Aorta (tissue), 5 donors: ENCODE measurements around the gene COBL. TPM values are rescaled to one million over a fixed set of nuclear protein-coding genes. Genes with fewer than 3 reads are reported as not detected.

Experiments used
- ATAC-seq: fragments of 200-7000 bp; cut with Tn5 transposase; one replicate; pipeline ENCODE4 v1.9.1; 2022; ENCODE audit warnings: moderate library complexity; ENCODE audit not compliant: low FRiP score
- DNase-seq, 2 donors: peaks; one replicate each; pipeline ENCODE4 v3.0.0-alpha.2; 2020
- H3K27ac ChIP-seq, 2 donors: one replicate each; pipeline ENCODE4 v1.5.1; 2013; ENCODE audit warnings: low read length in 2 of 2, mild to moderate bottlenecking in 2 of 2, moderate library complexity in 2 of 2, control low read depth in 1 of 2, inconsistent platforms in 1 of 2, low read depth in 1 of 2
- H3K27me3 ChIP-seq, 2 donors: one replicate each; pipeline ENCODE4 v1.6.1; 2013; ENCODE audit warnings: control low read depth in 1 of 2, low read length in 1 of 2, mild to moderate bottlenecking in 1 of 2, moderate library complexity in 1 of 2; ENCODE audit not compliant: insufficient read depth in 2 of 2, control insufficient read depth in 1 of 2
- H3K36me3 ChIP-seq, 2 donors: one replicate each; pipeline ENCODE4 v1.6.1; 2013; ENCODE audit warnings: control low read depth in 1 of 2, low read length in 1 of 2, mild to moderate bottlenecking in 1 of 2; ENCODE audit not compliant: insufficient read depth in 2 of 2, control insufficient read depth in 1 of 2
- H3K4me1 ChIP-seq, 2 donors: one replicate each; pipeline ENCODE4 v1.6.1; 2013; ENCODE audit warnings: low read length in 2 of 2, control low read depth in 1 of 2, mild to moderate bottlenecking in 1 of 2, moderate library complexity in 1 of 2; ENCODE audit not compliant: insufficient read depth in 2 of 2, control insufficient read depth in 1 of 2
- H3K4me3 ChIP-seq, 2 donors: one replicate each; pipeline ENCODE4 v1.5.1; 2013; ENCODE audit warnings: low read length in 2 of 2, control low read depth in 1 of 2, mild to moderate bottlenecking in 1 of 2
- H3K9me3 ChIP-seq: one replicate; pipeline ENCODE4 v1.6.1; 2013; ENCODE audit warnings: mild to moderate bottlenecking, low read length; ENCODE audit not compliant: control insufficient read depth
- WGBS, 2 donors: extraction: QIAGEN DNeasy Blood & Tissue Kit; methylation state at CpG; one replicate each; pipeline ENCODE4 v1.1.7; 2013; 5-methylcytosine and 5-hydroxymethylcytosine counted together
- intact Hi-C, 2 donors: fragments of 100-400 bp; cut with DNase I; formaldehyde crosslinking; loops; one replicate each; pipeline versions ENCODE4 v1.14.2 to v1.15.0; 2022
- polyA plus RNA-seq, 2 donors: library from polyadenylated mRNA; stranded (reverse); fragments of 200-250 nt; gene quantifications; one replicate each; pipeline ENCODE4 v1.2.3, GENCODE V29; 2013
- total RNA-seq, 2 donors: library from RNA; stranded (reverse); fragmentation: NEBNext Ultra II Directional; extraction: Animal tissue kit (Norgen Biotek cat#: 25700); gene quantifications; one replicate each; pipeline ENCODE4 v1.2.1, GENCODE V29; 2021
- donor health status: healthy with polysubstance abuse.
- donor health status: Bipolar disorder and iron deficiency.
- donor health status: DM: no; HTN: no; CAD: no.
- donor health status: DM: no; HTN: no; CAD: no.
- donor health status: DM: yes; HTN: yes; CAD: no.

Gene COBL
- total and polyA plus RNA-seq, 4 donors, result 0.31 to 5.3 (median 1.1) TPM

GRCh38 chr7:51335057-51335456 lies 18.4 kb upstream of the COBL start:
- 83% methylated on average over 2 of the region's 2 CpGs for WGBS, 2 donors
- no peak for ATAC-seq

GRCh38 chr7:51329696-51330263 lies 13.2 kb upstream of the COBL start:
- no peak for ATAC-seq
- Histone ChIP-seq H3K9me3 (no peaks in the 10 kb centered on the region), H3K36me3 (no peaks in the 10 kb centered on the region), H3K27me3 (no peaks in the 10 kb centered on the region), H3K4me1 (no peaks in the 10 kb centered on the region), H3K27ac (no peak overlapping the region), H3K4me3 (no peak overlapping the region)
- WGBS, 2 donors, result 91 to 94% methylated on average over 4 of the region's 4 CpGs
- DNase-seq, result no peak
- intact Hi-C loops, result no loop called here

More at GRCh38 chr7:51335057-51335456, 18.4 kb upstream of the COBL start:
- no peaks in the 10 kb centered on the region for H3K36me3 ChIP-seq
- no peak overlapping the region for H3K27ac ChIP-seq
- H3K27me3 ChIP-seq, result no peaks in the 10 kb centered on the region
- no peak overlapping the region for H3K4me3 ChIP-seq
- no peak for DNase-seq
- H3K4me1 ChIP-seq, result no peaks in the 10 kb centered on the region
- no peaks in the 10 kb centered on the region for H3K9me3 ChIP-seq
- intact Hi-C loops, result no loop called here

GRCh38 chr7:51328351-51328801 lies 11.8 kb upstream of the COBL start:
- no peaks in the 10 kb centered on the region for H3K9me3 ChIP-seq
- no peaks in the 10 kb centered on the region for H3K4me1 ChIP-seq
- ATAC-seq (no peak), DNase-seq (no peak)
- H3K27ac ChIP-seq, result no peak overlapping the region
- no peaks in the 10 kb centered on the region for H3K36me3 ChIP-seq
- intact Hi-C loops, result no loop called here
- H3K4me3 ChIP-seq, result no peak overlapping the region
- 78 to 80% methylated on average over 1 of the region's 1 CpG for WGBS, 2 donors
- H3K27me3 ChIP-seq, result no peaks in the 10 kb centered on the region

- Histone ChIP-seq H3K27ac (no peak overlapping the region), H3K9me3 (no peaks in the 10 kb centered on the region), H3K4me1 (no peaks in the 10 kb centered on the region), H3K36me3 (no peaks in the 10 kb centered on the region), H3K4me3 (no peak overlapping the region), H3K27me3 (no peaks in the 10 kb centered on the region)
- 35 to 39% methylated on average over 6 of the region's 6 CpGs for WGBS, 2 donors
- intact Hi-C loops, result no loop called here
- DNase-seq (no peak), ATAC-seq (no peak)
Measured at GRCh38 chr7:51327287-51327717, 10.7 kb upstream of the COBL start.

GRCh38 chr7:51326656-51327286 lies 10.2 kb upstream of the COBL start:
- Histone ChIP-seq H3K36me3 (no peaks in the 10 kb centered on the region), H3K4me1 (no peaks in the 10 kb centered on the region), H3K27me3 (no peaks in the 10 kb centered on the region), H3K9me3 (no peaks in the 10 kb centered on the region), H3K27ac (no peak overlapping the region), H3K4me3 (no peak overlapping the region)
- no peak for DNase-seq
- no peak for ATAC-seq
- 40 to 47% methylated on average over 14 of the region's 14 CpGs for WGBS, 2 donors
- intact Hi-C loops, result no loop called here

GRCh38 chr7:51325908-51326307 lies 9.3 kb upstream of the COBL start:
- ATAC-seq, result no peak
- no peak overlapping the region for H3K27ac ChIP-seq
- no peaks in the 10 kb centered on the region for H3K4me1 ChIP-seq
- H3K9me3 ChIP-seq, result no peaks in the 10 kb centered on the region
- DNase-seq, result no peak
- intact Hi-C loops, result no loop called here
- no peaks in the 10 kb centered on the region for H3K27me3 ChIP-seq
- H3K36me3 ChIP-seq, result no peaks in the 10 kb centered on the region
- no peak overlapping the region for H3K4me3 ChIP-seq

GRCh38 chr7:51325261-51325676 lies 8.7 kb upstream of the COBL start:
- H3K4me1 ChIP-seq, result no peaks in the 10 kb centered on the region
- 85% methylated on average over 6 of the region's 6 CpGs for WGBS, 2 donors
- no peak for DNase-seq
- ATAC-seq, result no peak
- H3K36me3 ChIP-seq, result no peaks in the 10 kb centered on the region
- no peak overlapping the region for H3K4me3 ChIP-seq
- intact Hi-C loops, result no loop called here
- H3K27ac ChIP-seq, result no peak overlapping the region
- no peaks in the 10 kb centered on the region for H3K27me3 ChIP-seq
- H3K9me3 ChIP-seq, result no peaks in the 10 kb centered on the region

GRCh38 chr7:51324206-51324898 lies 7.7 kb upstream of the COBL start:
- Histone ChIP-seq H3K27me3 (no peaks in the 10 kb centered on the region), H3K4me3 (no peak overlapping the region), H3K36me3 (no peaks in the 10 kb centered on the region), H3K4me1 (no peaks in the 10 kb centered on the region), H3K9me3 (no peaks in the 10 kb centered on the region), H3K27ac (no peak overlapping the region)
- WGBS, 2 donors, result 83 to 86% methylated on average over 11 of the region's 11 CpGs
- ATAC-seq (no peak), DNase-seq (no peak)
- intact Hi-C loops, result no loop called here
